Measurements from ENCODE around the gene ASPSCR1. TPM values are rescaled to one million over a fixed set of nuclear protein-coding genes. Genes with fewer than 3 reads are reported as not detected.

ASPSCR1 gene
- total and polyA plus RNA-seq, 2 of the 13 experiments (the other 11 are each of a cell fraction or from before 2014, with no cell fraction given), result 274 to 314 TPM

GRCh38 chr17:81993729-81994592 is 16.5 kb downstream of the ASPSCR1 start (continued):
- TF ChIP-seq ZFP41 (CRISPR knock-in tag; IDR thresholded peaks at IDR 0.05; ENCODE audit: borderline replicate concordance) (no peak; the same call in 1 of the 2 replicates), PHF5A (CRISPR knock-in tag; IDR thresholded peaks at IDR 0.05; ENCODE audit: low read depth, unreplicated experiment) (no peak), NCOR1 (IDR thresholded peaks at IDR 0.05; ENCODE audit: borderline replicate concordance, low read length) (no peak), DDIT3 (CRISPR knock-in tag; IDR thresholded peaks at IDR 0.05) (no peak), ZNF329 (CRISPR knock-in tag; IDR thresholded peaks at IDR 0.05; ENCODE audit: low read depth) (peak; percentile 48; the same call in 1 of the 2 replicates), ZNF816 (CRISPR knock-in tag; IDR thresholded peaks at IDR 0.05; ENCODE audit: borderline replicate concordance) (no peak; the same call in 1 of the 2 replicates), KLF11 (CRISPR knock-in tag; IDR thresholded peaks at IDR 0.05) (no peak), SATB2 (CRISPR knock-in tag; IDR thresholded peaks at IDR 0.05) (peak; percentile 46), FOXO1 (CRISPR knock-in tag; IDR thresholded peaks at IDR 0.05) (no peak; the same call in none of the 2 replicates), ZNF678 (CRISPR knock-in tag; IDR thresholded peaks at IDR 0.05) (0 out of 2 replicates have a peak, but pooled peaks have one; percentile 72), SYNCRIP (IDR thresholded peaks at IDR 0.05; ENCODE audit: insufficient read depth, low read depth, low read length) (no peak), ISL2 (CRISPR knock-in tag; IDR thresholded peaks at IDR 0.05) (no peak), ATF7 (IDR thresholded peaks at IDR 0.05) (no peak), ATF7 (CRISPR knock-in tag; IDR thresholded peaks at IDR 0.05) (no peak), NAIF1 (CRISPR knock-in tag; IDR thresholded peaks at IDR 0.05; ENCODE audit: borderline replicate concordance) (peak; percentile 81; the same call in 1 of the 2 replicates), RELA (CRISPR knock-in tag; IDR thresholded peaks at IDR 0.05) (no peak), PCBP2 (optimal IDR thresholded peaks at IDR 0.05; ENCODE audit: low read depth, low read length, poor library complexity, severe bottlenecking) (peak; percentile 56), DPF2 (CRISPR knock-in tag; IDR thresholded peaks at IDR 0.05; ENCODE audit: borderline replicate concordance, low read depth) (no peak), ADNP (CRISPR knock-in tag; IDR thresholded peaks at IDR 0.05) (no peak), ZNF607 (CRISPR knock-in tag; IDR thresholded peaks at IDR 0.05; ENCODE audit: borderline replicate concordance) (peak; percentile 74; the same call in 1 of the 2 replicates), RERE (CRISPR knock-in tag; IDR thresholded peaks at IDR 0.05; ENCODE audit: low read depth) (no peak; the same call in 1 of the 2 replicates), ATF1 (CRISPR knock-in tag; IDR thresholded peaks at IDR 0.05) (no peak), ZNF263 (CRISPR knock-in tag; IDR thresholded peaks at IDR 0.05) (no peak; the same call in 1 of the 2 replicates), ZNF713 (CRISPR knock-in tag; IDR thresholded peaks at IDR 0.05) (no peak; the same call in 1 of the 2 replicates)
